Sigmoid colon (tissue), 7 donors: ENCODE results near the gene DSTN. TPM values are rescaled to one million over a fixed set of nuclear protein-coding genes. Genes with fewer than 3 reads are reported as not detected.

Source experiments
- DNase-seq: peaks from one replicate; pipeline ENCODE4 v3.0.0-alpha.2; 2019
- H3K27ac ChIP-seq, 4 donors: fragments of 200-600 bp; sonication (generic); one replicate each; pipeline ENCODE4 v1.5.1; 2016 to 2019; ENCODE audit warnings: mild to moderate bottlenecking in 1 of 4
- H3K27me3 ChIP-seq, 3 donors: fragments of 200-600 bp; sonication (generic); one replicate each; pipeline ENCODE4 v1.5.1; 2019; ENCODE audit warnings: mild to moderate bottlenecking in 1 of 3
- H3K36me3 ChIP-seq, 4 donors: fragments of 200-600 bp; sonication (generic); one replicate each; pipeline ENCODE4 v1.5.1; 2016 to 2019
- H3K4me1 ChIP-seq, 4 donors: fragments of 200-600 bp; sonication (generic); one replicate each; pipeline ENCODE4 v1.5.1; 2017 to 2019
- H3K4me3 ChIP-seq, 4 donors: fragments of 200-600 bp; sonication (generic); one replicate each; pipeline ENCODE4 v1.5.1; 2017 to 2019; ENCODE audit warnings: mild to moderate bottlenecking in 2 of 4, moderate library complexity in 1 of 4
- H3K9me3 ChIP-seq, 4 donors: fragments of 200-600 bp in 3 of 4; sonication (generic) in 3 of 4; one replicate each; pipeline versions ENCODE4 v1.5.1 to v1.6.1; 2013 to 2019
- EP300 ChIP-seq, 4 donors: sonication (generic); formaldehyde crosslinking; IDR thresholded peaks; one replicate each; pipeline ENCODE4 v1.6.1; 2017; ENCODE audit warnings: antibody characterized with exemption in 4 of 4
- POLR2A ChIP-seq, 2 donors: fragments of 450-650 bp; IDR thresholded peaks; one replicate each; pipeline ENCODE4 v1.6.1; 2016; ENCODE audit warnings: antibody characterized with exemption in 2 of 2, mild to moderate bottlenecking in 2 of 2, moderate library complexity in 2 of 2
- POLR2AphosphoS5 ChIP-seq, 4 donors: sonication (generic); formaldehyde crosslinking; IDR thresholded peaks; one replicate each; pipeline ENCODE4 v1.6.1; 2017; ENCODE audit warnings: antibody characterized with exemption in 4 of 4
- WGBS, 2 donors: extraction: QIAGEN DNeasy Blood & Tissue Kit; methylation state at CpG; one replicate each; pipeline ENCODE4 v1.1.7; 2013; 5-methylcytosine and 5-hydroxymethylcytosine counted together
- intact Hi-C: fragments of 100-400 bp; cut with DNase I; formaldehyde crosslinking; loops from one replicate; pipeline ENCODE4 v1.15.1; 2023
- polyA plus RNA-seq, 3 donors: library from polyadenylated mRNA; stranded (reverse); fragments of 200-250 nt; gene quantifications; one replicate each; pipeline ENCODE4 v1.2.3, GENCODE V29; 2013
- total RNA-seq, 4 donors: library from RNA; depleted of rRNA; stranded (reverse); fragments of >200 nt; gene quantifications; one replicate each; pipeline ENCODE4 v1.1.0, GENCODE V29; 2016
- TF ChIP-seq, protein P1 (sequence below), 4 experiments: fragments of 450-650 bp in 3 of 4; fragments of 200-600 bp in 1 of 4; IDR thresholded peaks; one replicate each; pipeline ENCODE4 v1.5.1; 2016 to 2019; ENCODE audit warnings: antibody characterized with exemption in 4 of 4, mild to moderate bottlenecking in 3 of 4, moderate library complexity in 2 of 4
- donor health status: healthy with polysubstance abuse.
- donor health status: Bipolar disorder and iron deficiency.
- donor health status: healthy.

Gene DSTN
- total and polyA plus RNA-seq, 7 donors = 429 to 2,237 (median 1,872) TPM

GRCh38 chr20:17624070-17624469 lies 54.2 kb downstream of the DSTN start:
- Histone ChIP-seq H3K4me1 (no peaks in the 10 kb centered on the region), H3K4me3 (no peak overlapping the region), H3K36me3 (peaks cover 13 to 92% (median 62%) of the 10 kb centered on the region in 4 donors), H3K27me3 (no peaks in the 10 kb centered on the region), H3K9me3 (no peaks in the 10 kb centered on the region), H3K27ac (no peak overlapping the region)
- 95% methylated on average over 12 of the region's 12 CpGs for WGBS, 2 donors
- intact Hi-C loops = no loop called here
- peak; percentile 27 for DNase-seq
- TF ChIP-seq POLR2A (IDR thresholded peaks at IDR 0.05) = no peak
- TF ChIP-seq POLR2AphosphoS5 (IDR thresholded peaks at IDR 0.05) = no peak
- TF ChIP-seq, protein P1, sequence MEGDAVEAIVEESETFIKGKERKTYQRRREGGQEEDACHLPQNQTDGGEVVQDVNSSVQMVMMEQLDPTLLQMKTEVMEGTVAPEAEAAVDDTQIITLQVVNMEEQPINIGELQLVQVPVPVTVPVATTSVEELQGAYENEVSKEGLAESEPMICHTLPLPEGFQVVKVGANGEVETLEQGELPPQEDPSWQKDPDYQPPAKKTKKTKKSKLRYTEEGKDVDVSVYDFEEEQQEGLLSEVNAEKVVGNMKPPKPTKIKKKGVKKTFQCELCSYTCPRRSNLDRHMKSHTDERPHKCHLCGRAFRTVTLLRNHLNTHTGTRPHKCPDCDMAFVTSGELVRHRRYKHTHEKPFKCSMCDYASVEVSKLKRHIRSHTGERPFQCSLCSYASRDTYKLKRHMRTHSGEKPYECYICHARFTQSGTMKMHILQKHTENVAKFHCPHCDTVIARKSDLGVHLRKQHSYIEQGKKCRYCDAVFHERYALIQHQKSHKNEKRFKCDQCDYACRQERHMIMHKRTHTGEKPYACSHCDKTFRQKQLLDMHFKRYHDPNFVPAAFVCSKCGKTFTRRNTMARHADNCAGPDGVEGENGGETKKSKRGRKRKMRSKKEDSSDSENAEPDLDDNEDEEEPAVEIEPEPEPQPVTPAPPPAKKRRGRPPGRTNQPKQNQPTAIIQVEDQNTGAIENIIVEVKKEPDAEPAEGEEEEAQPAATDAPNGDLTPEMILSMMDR (IDR thresholded peaks at IDR 0.05) = no peak
- no peak for TF ChIP-seq EP300 (IDR thresholded peaks at IDR 0.05)

GRCh38 chr20:17624551-17625245 lies 54.8 kb downstream of the DSTN start:
- 83 to 91% methylated on average over 15 of the region's 15 CpGs for WGBS, 2 donors
- TF ChIP-seq POLR2AphosphoS5 (IDR thresholded peaks at IDR 0.05) (no peak), EP300 (IDR thresholded peaks at IDR 0.05) (no peak), POLR2A (IDR thresholded peaks at IDR 0.05) (no peak)
- TF ChIP-seq, protein P1 (IDR thresholded peaks at IDR 0.05) = no peak
- Histone ChIP-seq H3K27ac (no peak overlapping the region), H3K4me1 (no peaks in the 10 kb centered on the region), H3K4me3 (no peak overlapping the region), H3K27me3 (no peaks in the 10 kb centered on the region), H3K9me3 (no peaks in the 10 kb centered on the region), H3K36me3 (peaks cover 7 to 92% (median 60%) of the 10 kb centered on the region in 4 donors)
- peak; percentile 54 for DNase-seq
- intact Hi-C loops = no loop called here

- TF ChIP-seq, protein P1 (IDR thresholded peaks at IDR 0.05) = no peak
- TF ChIP-seq EP300 (IDR thresholded peaks at IDR 0.05) (no peak), POLR2A (IDR thresholded peaks at IDR 0.05) (no peak), POLR2AphosphoS5 (IDR thresholded peaks at IDR 0.05) (no peak)
- Histone ChIP-seq H3K36me3 (peaks cover 0 to 91% (median 55%) of the 10 kb centered on the region in 4 donors), H3K27me3 (no peaks in the 10 kb centered on the region), H3K4me3 (no peak overlapping the region), H3K4me1 (no peaks in the 10 kb centered on the region), H3K9me3 (no peaks in the 10 kb centered on the region), H3K27ac (no peak overlapping the region)
- 94 to 96% methylated on average over 27 of the region's 27 CpGs for WGBS, 2 donors
- intact Hi-C loops = no loop called here
- peak; percentile 59 for DNase-seq
Observed at GRCh38 chr20:17625246-17626051, 55.6 kb downstream of the DSTN start.

GRCh38 chr20:17626217-17627007 lies 56.5 kb downstream of the DSTN start:
- H3K27ac ChIP-seq = peak overlapping the region in 2 of 4 donors; percentile 14 to 52
- TF ChIP-seq, protein P1 (IDR thresholded peaks at IDR 0.05) = no peak
- no peak for TF ChIP-seq POLR2A (IDR thresholded peaks at IDR 0.05)
- TF ChIP-seq POLR2AphosphoS5 (IDR thresholded peaks at IDR 0.05) = no peak
- TF ChIP-seq EP300 (IDR thresholded peaks at IDR 0.05) = no peak
- H3K4me1 ChIP-seq = no peaks in the 10 kb centered on the region
- H3K9me3 ChIP-seq = no peaks in the 10 kb centered on the region
- H3K27me3 ChIP-seq = no peaks in the 10 kb centered on the region
- peak; percentile 81 for DNase-seq
- no peak overlapping the region for H3K4me3 ChIP-seq
- intact Hi-C loops = no loop called here
- peaks cover 0 to 91% (median 55%) of the 10 kb centered on the region in 4 donors for H3K36me3 ChIP-seq
- 31 to 78% methylated on average over 18 of the region's 18 CpGs for WGBS, 2 donors
